Mesothelial cell of epicardium (in vitro differentiated cells): ENCODE data around the gene TMPRSS11B. TPM values are rescaled to one million over a fixed set of nuclear protein-coding genes. Genes with fewer than 3 reads are reported as not detected.

Experiments
- DNase-seq, 2 experiments: peaks; one replicate each; pipeline ENCODE4 v3.0.0; 2021; ENCODE audit warnings: low spot score in 2 of 2; ENCODE audit not compliant: unreplicated experiment in 2 of 2
- H3K27ac Mint-ChIP-seq: 2 replicates; pipeline ENCODE4 v1.8.0; 2021; ENCODE audit warnings: mixed read lengths
- H3K27me3 Mint-ChIP-seq: 2 replicates; pipeline ENCODE4 v1.8.0; 2021; ENCODE audit warnings: low read depth, mixed read lengths
- H3K36me3 Mint-ChIP-seq: 2 replicates; pipeline ENCODE4 v1.8.0; 2021; ENCODE audit warnings: mixed read lengths
- H3K4me1 Mint-ChIP-seq: 2 replicates; pipeline ENCODE4 v1.8.0; 2021; ENCODE audit warnings: mixed read lengths
- H3K4me3 Mint-ChIP-seq: 2 replicates; pipeline ENCODE4 v1.8.0; 2021; ENCODE audit warnings: mild to moderate bottlenecking, moderate library complexity, mixed read lengths
- H3K9me3 Mint-ChIP-seq: 2 replicates; pipeline ENCODE4 v1.8.0; 2021; ENCODE audit warnings: mixed read lengths
- CTCF ChIP-seq: fragments of 200-600 bp; sonication (generic); IDR thresholded peaks from one replicate; pipeline ENCODE4 v1.5.0; 2021; ENCODE audit warnings: antibody characterized with exemption; ENCODE audit not compliant: unreplicated experiment
- total RNA-seq: library from RNA; stranded (reverse); gene quantifications from 3 replicates; pipeline ENCODE4 v1.2.1, GENCODE V29; 2021

Gene TMPRSS11B
- total RNA-seq, 1 donor from 2014 or later: not detected

- no peak for DNase-seq
- Mint-ChIP-seq H3K9me3 (peaks cover 7% of the 10 kb centered on the region), H3K36me3 (no peaks in the 10 kb centered on the region), H3K4me1 (peaks cover 9% of the 10 kb centered on the region), H3K27ac (peak overlapping the region; percentile 32), H3K27me3 (no peaks in the 10 kb centered on the region), H3K4me3 (peak overlapping the region; percentile 78)
- TF ChIP-seq CTCF: peak; percentile 91
These were observed 26.4 kb upstream of the TMPRSS11B start for GRCh38 chr4:68271851-68272357.

DNA sequence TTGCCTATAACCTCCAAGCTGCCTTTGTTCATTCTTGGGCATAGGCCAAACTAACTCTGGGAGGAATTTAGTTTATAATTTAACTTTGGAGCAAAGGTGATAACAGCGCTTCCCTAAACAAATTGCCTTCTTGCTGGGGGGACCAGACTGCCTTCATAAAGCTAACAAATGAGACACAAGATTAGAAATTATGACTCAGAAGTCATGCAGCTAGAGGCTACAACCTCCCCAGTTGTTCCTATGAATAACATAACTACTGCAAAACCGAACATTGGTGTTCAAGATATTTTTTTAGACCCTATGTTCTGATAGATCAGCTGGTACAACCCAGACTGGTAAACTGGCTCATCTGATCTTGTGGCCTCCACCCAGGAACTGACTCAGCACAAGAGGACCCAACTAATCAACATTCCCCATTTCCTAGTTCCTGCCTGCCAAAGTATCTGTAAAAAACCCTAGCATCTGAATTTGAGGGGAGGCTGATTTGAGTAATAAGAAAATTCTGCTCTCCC lies 22.0 kb upstream of the TMPRSS11B start:
- peak overlapping the region; percentile 39 for H3K27ac Mint-ChIP-seq
- H3K4me3 Mint-ChIP-seq: no peak overlapping the region
- H3K27me3 Mint-ChIP-seq: no peaks in the 10 kb centered on the region
- DNase-seq: no peak
- no peaks in the 10 kb centered on the region for H3K36me3 Mint-ChIP-seq
- peaks cover 7% of the 10 kb centered on the region for H3K4me1 Mint-ChIP-seq
- peaks cover 11% of the 10 kb centered on the region for H3K9me3 Mint-ChIP-seq
- no peak for TF ChIP-seq CTCF

DNA sequence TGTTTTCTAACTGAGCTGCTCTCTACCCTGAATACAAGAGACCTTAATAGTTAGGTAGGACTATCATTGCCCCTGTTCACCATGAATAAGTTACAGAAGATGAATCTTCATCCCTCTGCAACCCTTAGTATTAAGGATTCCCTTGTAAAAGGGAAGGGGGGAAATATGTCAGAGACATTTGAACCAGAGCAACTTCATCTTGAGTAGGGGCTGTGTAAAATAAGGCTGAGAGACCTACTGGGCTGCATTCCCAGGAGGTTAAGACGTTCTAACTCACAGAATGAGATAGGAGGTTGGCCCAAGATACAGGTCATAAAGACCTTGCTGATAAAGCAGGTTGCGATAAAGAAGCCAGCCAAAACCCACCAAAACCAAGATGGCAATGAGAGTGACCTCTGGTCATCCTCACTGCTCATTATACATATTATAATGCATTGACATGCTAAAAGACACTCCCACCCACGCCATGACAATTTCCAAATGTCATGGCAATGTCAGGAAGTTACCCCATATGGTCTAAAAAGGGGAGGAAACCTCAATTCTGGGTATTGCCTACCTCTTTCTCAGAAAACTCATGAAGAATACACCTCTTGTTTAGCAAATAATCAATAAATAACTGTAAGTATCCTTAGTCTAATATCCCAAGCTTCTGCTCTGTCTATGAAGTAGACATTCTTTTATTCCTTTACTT lies 19.5 kb upstream of the TMPRSS11B start:
- no peak for DNase-seq
- H3K4me1 Mint-ChIP-seq: peaks cover 7% of the 10 kb centered on the region
- H3K27me3 Mint-ChIP-seq: no peaks in the 10 kb centered on the region
- H3K27ac Mint-ChIP-seq: no peak overlapping the region
- no peak for TF ChIP-seq CTCF
- H3K9me3 Mint-ChIP-seq: peaks cover 11% of the 10 kb centered on the region
- H3K36me3 Mint-ChIP-seq: no peaks in the 10 kb centered on the region
- H3K4me3 Mint-ChIP-seq: no peak overlapping the region

GRCh38 chr4:68259191-68259590 lies 13.7 kb upstream of the TMPRSS11B start:
- Mint-ChIP-seq H3K9me3 (peaks cover 8% of the 10 kb centered on the region), H3K27me3 (no peaks in the 10 kb centered on the region), H3K27ac (no peak overlapping the region), H3K4me1 (no peaks in the 10 kb centered on the region), H3K4me3 (no peak overlapping the region), H3K36me3 (no peaks in the 10 kb centered on the region)
- no peak for TF ChIP-seq CTCF
- DNase-seq: no peak

- TF ChIP-seq CTCF: no peak
- H3K36me3 Mint-ChIP-seq: no peaks in the 10 kb centered on the region
- no peak overlapping the region for H3K4me3 Mint-ChIP-seq
- H3K9me3 Mint-ChIP-seq: peaks cover 4% of the 10 kb centered on the region
- H3K27me3 Mint-ChIP-seq: no peaks in the 10 kb centered on the region
- no peaks in the 10 kb centered on the region for H3K4me1 Mint-ChIP-seq
- no peak overlapping the region for H3K27ac Mint-ChIP-seq
- no peak for DNase-seq
These were observed 12.2 kb upstream of the TMPRSS11B start for GRCh38 chr4:68257719-68258118.
